NK-92 (cell line): ENCODE measurements around the gene MUC15.

ENCODE experiments used
- DNase-seq: peaks from one replicate; lab custom pipeline; 2025; ENCODE audit not compliant: unreplicated experiment; lab: John Stamatoyannopoulos, UW

The MUC15 gene

DNA sequence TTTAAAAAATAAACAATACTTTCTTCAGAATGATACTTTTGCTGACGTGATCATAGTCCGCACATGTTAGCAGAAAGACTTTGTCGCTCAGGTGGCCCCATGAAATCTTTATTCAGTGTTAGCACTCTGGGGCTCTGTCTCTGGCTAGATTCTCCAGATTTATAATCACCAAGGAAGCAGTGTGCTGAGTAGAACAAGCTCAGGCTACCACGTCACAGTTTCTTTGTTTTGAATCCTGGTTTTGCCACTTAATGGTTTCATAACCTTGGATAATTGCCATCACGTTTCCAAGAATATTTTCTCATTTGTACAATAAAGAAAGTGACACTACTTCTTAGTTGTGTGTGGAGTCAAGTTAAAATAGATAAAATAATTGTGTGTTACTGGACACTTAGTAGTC, 3.9 kb upstream of the MUC15 start:
- no peak for DNase-seq

DNA sequence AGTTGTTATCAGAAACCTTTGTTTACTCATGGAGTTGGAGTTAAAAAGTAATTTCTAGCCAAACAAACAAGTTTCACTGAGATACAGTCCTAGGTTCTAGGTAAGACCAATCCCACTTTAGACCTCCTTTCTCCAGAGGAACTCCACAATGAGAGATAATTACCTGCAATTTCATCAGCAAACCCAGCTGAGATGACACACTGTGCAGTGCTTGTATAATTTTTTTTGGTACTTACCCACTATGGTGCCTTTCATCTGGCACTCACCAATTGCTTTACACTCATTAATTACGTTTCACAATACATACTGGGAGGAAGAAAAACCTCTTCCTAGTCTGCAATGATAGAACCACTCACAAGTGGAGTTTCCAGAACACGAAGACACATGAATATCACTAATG, 1.8 kb upstream of the MUC15 start:
- no peak for DNase-seq

DNA sequence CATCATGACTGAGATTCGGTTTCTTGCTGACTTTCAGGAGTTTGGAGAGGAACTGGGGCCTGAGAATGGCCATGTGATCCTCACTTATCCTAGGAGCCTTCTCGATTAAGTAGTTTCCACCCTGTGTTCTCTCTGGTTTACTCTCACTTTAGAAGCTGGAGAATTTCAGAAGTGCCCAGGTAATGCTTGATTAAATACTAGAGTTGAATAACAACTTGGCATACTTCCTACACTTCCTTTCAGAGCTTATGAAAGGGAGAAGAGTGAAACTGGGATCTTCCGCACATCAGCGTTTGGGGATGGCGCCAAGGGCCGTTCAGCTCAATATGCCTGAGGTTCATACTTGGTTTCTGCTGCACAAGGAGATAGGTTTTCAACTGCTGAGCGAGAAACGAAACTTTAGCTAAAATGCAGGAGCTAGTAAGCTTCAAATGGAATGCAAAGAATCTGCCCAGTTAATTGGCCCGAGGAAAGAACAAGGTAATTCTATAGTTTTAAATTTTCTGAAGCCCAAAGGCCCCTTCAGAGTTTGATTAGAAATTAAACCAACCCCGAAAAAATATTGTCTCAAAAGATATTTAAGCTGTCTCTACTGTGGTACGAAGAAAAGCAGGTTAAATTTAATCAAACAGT, 823 bp upstream of the MUC15 start:
- DNase-seq: no peak

DNA sequence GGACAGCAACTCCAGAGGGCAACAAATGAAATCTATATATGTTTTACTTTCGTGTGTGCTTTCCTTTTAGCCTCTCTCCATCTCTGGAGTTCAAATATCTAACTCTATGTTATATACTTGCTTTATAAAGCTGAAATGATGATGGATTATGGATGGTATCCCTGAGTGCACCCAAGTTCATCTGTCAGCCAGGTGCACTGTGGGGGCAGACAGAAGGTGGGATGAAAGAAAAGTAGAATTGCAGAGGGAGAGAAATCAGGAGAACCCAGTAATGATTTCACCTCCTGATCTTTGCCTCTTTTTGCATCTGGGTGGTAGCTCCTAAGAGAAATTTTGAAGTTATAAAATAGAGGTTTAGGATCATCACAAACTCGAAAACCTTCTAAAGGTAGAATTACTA, 2.4 kb downstream of the MUC15 start:
- no peak for DNase-seq

DNA sequence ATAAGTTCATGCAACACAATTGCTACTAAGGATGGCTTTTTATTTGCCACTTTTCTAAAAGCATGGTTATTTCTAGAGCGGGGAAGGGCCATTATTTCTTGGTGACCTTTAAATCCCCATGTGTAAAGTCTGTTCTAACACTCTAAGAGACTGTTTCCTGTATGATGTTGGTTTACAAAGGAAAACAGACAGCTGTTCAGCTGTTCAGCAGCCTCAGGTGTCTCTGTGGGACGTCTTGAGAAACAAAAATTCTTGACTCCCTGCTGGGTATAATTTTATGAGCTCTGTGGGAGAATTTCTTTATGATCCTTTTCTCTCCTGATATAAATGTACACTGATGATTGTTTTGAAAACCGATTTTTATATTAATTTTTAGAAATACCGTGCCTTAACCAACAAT, 13.9 kb downstream of the MUC15 start:
- DNase-seq: no peak

DNA sequence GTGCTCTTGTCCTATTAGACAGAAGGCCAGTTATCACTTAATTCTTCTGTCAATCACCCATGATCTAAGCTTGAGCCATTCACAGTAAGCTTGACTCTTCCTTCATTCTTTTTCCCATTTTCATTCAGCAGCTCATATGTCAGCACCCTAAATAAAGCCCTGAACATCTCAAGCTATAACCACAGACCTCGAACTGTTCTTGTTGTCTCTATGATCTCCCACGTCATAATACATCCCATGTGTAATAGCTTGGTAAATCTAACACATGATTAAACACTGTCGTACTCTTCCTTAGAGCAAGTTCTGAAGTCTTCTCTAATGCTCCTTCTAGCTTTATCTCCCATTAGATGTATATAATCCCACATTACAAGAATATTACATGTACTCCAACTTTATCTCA, 14.4 kb downstream of the MUC15 start:
- DNase-seq: no peak

DNA sequence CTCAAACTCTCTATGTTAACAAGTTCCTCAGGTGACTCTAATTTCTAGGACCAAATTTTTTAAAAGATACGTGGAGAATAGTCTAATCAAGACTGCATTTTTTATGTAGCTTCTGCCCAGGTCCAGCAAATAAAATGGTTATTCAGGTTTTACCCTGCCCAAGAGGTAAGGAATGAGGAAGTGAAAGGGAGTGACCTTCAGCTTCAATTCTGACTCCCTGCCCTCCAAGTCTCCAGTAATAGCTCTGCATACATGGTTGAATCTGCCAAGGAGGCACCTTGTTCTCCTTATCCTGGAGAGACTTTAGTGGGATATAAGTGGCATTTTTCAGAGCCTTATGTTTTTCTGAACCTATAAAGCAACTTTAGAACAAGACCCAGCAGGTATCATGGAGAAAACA, 15.5 kb downstream of the MUC15 start:
- DNase-seq: no peak

DNA sequence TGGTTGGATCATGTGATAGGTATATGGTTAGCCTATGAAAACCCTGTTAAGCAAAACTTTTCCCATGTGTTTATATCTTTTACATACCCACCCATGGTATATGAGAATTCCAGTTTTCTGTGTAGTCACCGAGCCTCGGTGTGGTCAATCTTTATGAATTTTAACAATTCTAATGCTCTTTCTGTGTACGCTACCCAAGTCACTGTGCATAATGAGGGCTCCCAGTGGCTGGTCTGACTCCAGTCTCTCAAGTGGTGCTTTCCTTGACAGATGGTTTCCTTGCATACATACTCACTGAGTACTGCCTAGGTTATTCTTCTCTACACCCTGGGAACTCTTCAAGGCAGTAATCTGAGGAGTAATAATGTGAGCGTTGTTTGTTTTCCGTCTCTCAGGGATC, 17.6 kb downstream of the MUC15 start:
- no peak for DNase-seq

DNA sequence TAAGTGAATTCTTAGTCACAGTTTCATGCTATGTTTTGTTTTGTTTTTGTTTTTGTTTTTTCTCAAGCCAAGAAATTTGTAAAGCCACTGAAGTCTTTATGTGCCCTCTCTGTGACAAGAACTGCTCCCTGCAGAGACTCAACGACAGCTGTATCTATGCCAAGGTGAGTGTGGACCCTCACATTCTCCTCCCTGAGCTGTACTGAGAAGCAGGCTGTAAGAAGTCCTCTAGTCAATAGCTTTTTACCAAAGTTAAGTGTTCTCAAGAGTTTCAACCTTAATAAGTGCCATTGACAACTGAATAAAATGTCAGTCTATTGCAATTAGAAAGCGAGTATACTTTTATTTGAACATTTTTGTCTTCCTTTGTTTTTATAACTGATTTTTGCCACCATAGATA, 18.9 kb downstream of the MUC15 start:
- no peak for DNase-seq

DNA sequence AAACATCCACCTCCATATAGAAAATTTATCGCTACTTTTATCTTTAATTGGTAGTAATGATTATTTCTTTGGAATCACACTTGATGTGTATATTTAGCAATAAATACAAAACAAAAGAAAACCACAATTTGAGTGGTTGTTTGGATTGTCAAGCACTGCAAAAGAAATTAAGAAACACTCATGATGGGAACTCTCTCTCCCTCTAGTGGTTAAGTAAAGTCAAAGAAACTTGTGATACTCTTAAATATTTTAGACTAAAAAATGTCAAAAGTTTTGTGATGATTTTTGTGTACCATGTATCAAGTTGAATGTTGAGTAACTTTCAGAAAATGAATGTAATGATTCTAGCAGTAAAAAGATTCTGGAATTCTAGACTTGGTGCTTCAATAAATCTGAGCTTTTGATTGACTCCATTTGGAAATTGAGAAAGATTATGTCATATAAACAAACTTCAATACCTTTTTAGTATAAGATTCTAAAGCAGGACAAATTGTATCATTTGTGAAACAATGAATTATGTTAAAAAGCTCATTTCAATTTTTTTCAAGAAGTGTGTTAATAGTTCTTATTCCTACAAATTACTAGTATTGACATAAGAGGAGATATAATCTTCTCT, 20.8 kb downstream of the MUC15 start:
- DNase-seq: no peak

DNA sequence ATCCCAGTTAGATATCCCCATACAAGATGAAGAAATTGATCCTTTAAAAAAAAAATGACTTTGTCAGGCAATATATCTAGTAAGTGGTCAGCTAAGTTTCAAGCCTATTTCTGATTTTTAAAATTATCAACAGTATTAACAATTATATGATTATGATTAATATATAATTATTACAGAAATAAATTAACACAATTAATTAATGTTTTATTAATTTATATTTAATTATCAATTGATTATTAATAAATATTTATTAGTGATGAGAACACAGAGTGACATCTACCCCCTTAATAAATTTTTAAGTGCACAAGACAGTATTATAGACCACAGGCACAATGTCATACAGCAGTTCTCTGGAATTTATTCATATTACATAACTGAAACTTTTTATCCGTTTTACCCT, 22.0 kb downstream of the MUC15 start:
- no peak for DNase-seq

DNA sequence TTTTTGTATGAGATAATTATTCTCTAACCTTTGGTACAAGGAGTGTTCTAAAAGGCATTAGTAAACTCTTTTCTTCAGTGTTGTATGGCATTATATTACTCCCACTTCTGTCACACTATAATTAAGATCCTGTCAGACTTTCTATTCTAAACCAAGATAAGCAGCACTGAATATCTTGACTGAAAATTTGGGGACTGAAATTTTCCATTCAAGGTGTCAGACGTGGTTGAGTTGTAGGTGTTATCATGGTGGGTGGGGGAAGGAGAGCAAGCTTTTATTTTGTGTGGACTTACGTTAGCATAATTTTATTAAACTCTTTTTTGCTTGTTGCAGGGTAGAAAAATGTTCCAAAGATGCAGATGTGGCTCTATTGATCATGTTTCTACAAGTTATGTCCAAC, 22.9 kb downstream of the MUC15 start:
- no peak for DNase-seq

DNA sequence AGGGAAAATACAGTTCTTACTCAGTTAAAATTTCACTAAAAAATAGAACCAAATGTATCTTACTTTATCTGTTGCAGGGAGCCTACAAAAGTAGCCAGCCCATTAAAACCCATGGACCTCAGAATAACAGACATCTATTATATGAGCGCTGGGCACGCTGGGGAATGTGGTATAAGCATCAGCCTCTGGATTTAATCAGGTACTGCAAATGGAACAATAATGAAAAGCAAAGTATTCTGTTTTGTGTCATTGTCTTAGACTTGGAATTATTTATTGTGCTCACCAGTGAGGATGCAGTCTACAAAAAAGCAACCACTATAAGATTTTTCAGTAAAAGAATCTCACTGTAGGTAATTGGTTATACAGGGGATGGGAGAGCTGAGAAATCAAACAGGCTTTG, 30.2 kb downstream of the MUC15 start:
- no peak for DNase-seq

DNA sequence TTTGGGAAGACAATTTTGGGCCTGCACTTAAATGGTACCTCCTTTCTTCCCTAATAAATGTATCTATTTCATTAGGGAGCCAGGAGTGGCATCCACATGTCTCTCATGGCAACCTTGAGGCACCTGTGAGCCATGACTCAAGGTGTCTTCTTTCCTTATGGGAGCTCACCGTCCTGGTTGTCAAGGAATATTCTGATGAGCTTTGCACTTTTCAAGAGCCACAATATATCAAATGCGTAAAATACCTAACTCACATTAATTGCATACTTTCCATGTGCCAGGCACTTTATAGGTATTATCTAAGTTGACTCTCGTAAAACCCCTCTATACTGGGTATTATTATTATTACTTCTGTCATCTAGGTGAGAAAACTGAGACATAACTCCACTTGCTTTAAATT, 32.5 kb downstream of the MUC15 start:
- no peak for DNase-seq

DNA sequence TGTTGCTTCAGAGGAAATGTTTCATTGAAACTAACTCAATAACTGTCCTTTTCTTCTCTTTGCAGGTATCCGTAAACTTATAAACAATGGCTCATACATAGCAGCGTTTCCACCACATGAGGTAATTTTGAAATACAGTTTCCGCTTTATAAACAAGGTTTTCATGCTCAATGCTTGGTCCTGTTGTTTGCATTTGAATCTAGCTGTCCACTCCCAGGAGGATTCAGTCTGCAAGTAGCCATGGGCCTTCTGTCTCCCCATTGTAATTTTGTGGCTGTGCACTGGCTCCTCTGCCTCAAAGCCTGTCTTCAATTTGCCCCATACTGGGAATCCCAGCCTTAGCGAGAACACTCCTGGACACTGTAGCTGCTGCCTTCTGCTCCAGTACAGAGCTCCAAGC, 34.7 kb downstream of the MUC15 start:
- DNase-seq: no peak

DNA sequence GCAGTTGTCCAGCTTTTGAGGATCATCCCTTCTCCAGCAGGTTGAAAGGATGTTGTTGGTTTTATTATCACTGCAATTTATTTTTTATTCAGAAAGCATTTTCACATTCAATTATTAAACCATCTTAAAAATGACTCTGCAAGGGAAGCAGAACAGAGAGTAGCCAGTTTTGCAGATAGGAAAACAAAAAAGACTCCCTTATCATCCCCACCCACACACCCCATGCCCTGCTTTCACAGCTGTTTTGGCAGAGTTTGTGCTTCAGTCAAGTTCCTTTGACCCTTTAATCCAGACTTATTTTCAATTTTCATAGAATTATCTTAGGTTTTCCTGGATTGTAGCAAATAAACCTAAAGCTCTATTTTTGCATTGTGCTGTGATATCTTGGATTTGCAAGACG, 44.4 kb downstream of the MUC15 start:
- DNase-seq: no peak

DNA sequence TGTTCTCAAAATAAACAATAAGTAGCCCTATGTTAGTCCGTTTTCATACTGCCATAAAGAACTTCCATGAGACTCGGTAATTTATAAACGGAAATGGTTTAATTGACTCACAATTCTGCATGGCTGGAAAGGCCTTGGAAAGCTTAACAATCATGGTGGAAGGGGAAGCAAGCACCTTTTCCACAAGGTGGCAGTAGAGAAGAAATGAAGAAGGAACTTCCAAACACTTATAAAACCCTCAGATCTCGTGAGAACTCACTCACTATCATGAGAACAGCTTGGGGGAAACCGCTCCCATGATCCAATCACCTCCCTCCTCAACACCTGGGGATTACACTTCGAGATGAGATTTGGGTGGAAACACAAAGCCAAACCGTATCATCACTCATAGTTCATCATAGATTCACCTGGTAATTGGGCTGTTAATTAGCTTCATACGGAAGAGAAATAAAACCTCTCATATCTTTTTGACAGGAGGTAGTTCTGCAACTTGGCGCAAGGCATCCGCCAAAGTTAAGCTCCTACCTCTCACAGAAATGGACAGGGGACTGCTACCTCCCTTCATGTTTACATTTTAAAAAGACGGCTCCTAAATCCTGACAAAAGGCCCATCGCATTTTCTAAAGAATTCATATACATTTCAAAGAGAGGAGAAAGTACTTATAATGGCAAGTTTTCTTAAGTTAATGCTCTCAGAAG, 49.0 kb downstream of the MUC15 start:
- no peak for DNase-seq

DNA sequence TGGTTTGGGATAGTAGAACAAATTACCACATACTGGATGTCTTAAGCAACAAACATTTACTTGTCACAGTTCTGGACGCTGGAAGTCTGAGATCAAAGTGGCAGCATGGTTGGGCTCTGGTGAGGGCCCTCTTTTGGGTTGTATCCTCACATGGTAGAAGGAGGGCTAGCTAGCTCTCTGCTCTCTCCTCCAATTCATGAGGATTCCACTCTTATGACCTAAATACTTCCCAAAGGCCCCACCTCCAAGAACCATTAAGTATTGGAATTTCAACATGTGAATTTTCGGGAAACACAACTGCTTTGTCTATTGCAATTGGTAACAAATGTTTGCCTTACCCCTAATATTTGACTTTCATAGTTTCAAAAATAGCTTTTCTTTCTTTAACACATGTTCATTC, 52.6 kb downstream of the MUC15 start:
- no peak for DNase-seq

DNA sequence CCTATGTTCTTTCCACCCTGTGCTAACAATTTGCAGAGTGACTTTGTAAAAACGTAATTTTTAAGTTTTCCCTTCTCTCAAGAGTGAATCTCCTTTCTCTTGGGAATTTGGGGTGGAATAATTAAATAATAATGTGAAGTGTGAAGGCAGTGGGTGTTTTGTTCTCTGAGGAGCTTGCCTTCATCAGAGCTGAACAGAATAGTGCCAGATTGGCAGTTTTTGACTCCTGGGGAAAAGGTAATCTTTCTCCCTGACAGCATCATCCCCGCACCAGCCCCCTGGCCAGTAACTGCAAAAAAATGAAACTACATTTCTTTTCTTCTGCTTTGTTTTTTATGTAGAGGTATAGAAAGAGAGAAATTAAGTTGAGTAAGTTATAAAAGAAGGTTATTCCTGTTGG, 59.9 kb downstream of the MUC15 start:
- no peak for DNase-seq

DNA sequence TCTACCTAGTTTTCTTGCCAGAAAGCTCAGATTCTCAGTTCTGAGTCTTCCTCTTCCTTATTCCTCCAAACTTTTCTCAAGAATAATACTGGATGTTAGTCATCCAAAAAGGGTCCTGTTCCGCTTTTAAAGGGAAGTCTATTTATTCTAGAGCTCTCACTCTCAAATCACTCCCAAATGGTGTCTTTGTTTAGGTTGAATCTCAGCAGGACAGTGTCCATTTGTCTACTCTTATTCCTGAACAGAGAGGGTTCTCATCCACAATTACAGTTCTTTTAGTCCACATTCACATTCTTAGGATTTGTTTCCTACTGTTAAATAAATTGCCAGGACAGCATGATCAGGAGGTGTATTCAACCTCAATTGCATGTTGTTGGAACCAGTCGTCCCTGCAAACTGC, 61.3 kb downstream of the MUC15 start:
- DNase-seq: no peak

DNA sequence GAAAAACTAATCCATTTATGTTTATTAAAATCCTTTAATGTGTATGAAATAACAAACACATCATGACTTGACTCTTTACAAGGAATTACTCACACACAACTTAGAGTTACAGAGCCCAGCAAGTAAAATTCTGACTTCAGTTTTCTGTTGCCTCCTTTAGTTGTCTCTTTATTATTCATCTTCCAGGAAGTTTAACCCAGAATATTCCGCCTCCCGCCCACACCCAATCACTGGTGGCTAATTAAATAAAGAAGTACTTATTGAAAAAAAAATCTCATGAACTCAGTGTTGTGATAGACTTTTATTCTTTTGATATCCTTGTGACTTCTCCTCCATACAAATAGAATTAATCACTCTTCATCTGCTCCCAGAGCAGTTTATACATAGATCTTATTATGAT, 61.9 kb downstream of the MUC15 start:
- DNase-seq: no peak
